ENCODE measurements around the gene OR6X1. TPM values are rescaled to one million over a fixed set of nuclear protein-coding genes. Genes with fewer than 3 reads are reported as not detected.
"Not testable (repeated sequence)": the region's sequence is repeated elsewhere in the genome, so short reads cannot be mapped to it uniquely, and the experiment has no call there.

Gene OR6X1
- polyA plus RNA-seq, 3 donors, result not detected

DNA sequence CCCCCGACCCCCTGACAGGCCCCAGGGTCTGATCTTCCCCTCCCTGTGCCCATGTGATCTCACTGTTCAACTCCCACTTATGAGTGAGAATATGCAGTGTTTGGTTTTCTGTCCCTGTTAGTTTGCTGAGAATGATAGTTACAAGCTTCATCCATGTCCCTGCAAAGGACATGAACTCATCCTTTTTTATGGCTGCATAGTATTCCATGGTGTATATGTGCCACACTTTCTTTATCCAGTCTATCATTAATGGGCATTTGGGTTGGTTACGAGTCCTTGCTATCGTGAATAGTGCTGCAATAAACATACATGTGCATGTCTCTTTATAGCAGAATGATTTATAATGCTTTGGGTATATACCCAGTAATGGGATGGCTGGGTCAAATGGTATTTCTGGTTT is 41.7 kb downstream of the OR6X1 start:
- H3K27ac ChIP-seq (ENCODE audit: low read depth, low read length), result not testable (repeated sequence)
- WGBS, 3 donors, result 77 to 86% (median 85%) methylated on average over 3 of the region's 3 CpGs

DNA sequence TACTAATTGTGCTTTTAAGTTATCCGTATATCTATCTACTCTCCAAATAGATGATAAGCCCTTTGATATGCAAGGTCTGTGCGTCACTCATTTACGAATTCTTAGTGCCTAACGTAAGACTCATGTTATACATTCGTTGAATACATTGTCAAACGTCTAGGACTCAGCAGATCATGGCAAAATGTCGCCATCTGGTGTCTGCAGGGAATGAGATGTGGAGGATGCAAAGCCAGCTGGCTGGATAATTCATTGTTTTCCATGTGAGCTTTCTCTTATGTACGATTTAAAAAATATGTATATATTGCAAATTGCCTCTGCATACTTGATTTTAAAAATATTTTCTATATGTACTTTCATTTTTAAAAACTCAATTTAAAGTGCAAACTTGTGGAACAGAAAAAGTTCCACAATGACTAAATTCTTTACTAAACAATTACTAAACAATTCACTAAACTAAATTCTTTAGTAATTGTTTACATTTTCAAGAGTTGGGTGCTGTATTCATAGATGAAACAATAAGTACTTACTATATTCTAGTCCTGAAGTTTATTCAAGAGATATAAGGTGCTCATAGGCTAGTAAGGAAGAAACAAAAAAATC is 46.6 kb downstream of the OR6X1 start:
- WGBS, 3 donors, result 5 to 6% (median 5%) methylated on average over 8 of the region's 8 CpGs
- no peak overlapping the region for H3K27ac ChIP-seq (ENCODE audit: low read depth, low read length)

DNA sequence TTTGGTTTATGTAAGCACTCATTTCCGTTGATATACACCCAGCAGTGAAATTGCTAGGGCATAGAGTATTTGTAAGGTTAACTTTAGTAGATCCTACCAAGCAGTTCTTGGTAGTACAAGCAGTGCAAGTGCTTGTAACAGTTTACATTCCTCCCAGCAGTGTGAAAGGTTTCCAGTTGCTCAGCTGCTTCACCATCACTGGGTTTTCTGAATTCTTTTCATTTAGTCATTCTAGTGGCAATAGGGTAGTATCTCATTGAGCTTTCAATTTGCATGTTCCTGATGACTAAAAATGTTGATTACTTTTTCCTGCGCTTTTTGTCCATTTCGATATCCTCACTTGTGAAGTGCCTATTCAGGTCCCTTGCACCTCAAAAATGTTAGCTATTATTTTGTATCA is 47.1 kb downstream of the OR6X1 start:
- 88 to 90% (median 89%) methylated on average over 3 of the region's 3 CpGs for WGBS, 3 donors
- no peak overlapping the region for H3K27ac ChIP-seq (ENCODE audit: low read depth, low read length)

DNA sequence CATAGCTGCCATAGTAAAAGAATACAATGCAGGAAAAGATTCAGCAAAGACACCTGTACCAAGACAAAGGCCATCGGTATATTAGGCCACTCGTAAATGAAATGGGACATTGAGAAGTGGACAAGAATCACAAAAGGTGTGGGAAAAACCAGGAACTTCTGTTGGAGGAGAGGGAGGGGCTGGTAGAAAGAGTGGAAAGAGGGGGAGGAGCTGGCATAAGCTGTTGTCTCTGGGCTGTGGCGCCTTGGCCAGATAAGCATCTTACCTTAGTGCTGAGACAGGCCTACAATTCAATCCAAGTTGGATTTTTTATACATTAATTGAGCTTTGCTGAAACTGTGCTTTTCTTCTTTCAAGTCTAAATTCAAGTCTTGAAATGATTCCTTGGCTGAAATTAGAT is 50.0 kb downstream of the OR6X1 start:
- 82 to 95% (median 90%) methylated on average over 3 of the region's 3 CpGs for WGBS, 3 donors
- H3K27ac ChIP-seq (ENCODE audit: low read depth, low read length), result no peak overlapping the region

Other genes starting within 250 kb of the OR6X1 start
- 1 to 10 TPM in 2 of 3 donors, under 1 TPM in 1; 0.70 to 1.7 (median 1.6) TPM for gene SCN3B, start 99.9 kb downstream of the OR6X1 start, polyA plus RNA-seq
- gene ZNF202, start 12.9 kb downstream of the OR6X1 start, polyA plus RNA-seq, result 1 to 10 TPM; 3.5 to 7.3 (median 5.0) TPM
- gene OR6M1, start 51.8 kb upstream of the OR6X1 start, polyA plus RNA-seq, result not detected
- not detected for gene TMEM225, start 131.2 kb upstream of the OR6X1 start, polyA plus RNA-seq
- not detected for gene OR8D4, start 147.6 kb upstream of the OR6X1 start, polyA plus RNA-seq
- gene OR4D5, start 185.1 kb upstream of the OR6X1 start, polyA plus RNA-seq, result not detected
- gene OR6T1, start 189.3 kb upstream of the OR6X1 start, polyA plus RNA-seq, result not detected
- gene OR10S1, start 223.3 kb upstream of the OR6X1 start, polyA plus RNA-seq, result not detected
- gene OR10G6, start 240.6 kb upstream of the OR6X1 start, polyA plus RNA-seq, result not detected

Measured in adipose tissue (tissue), 3 donors.